ENCODE results near the gene AGRN.
"Not testable (repeated sequence)": the region's sequence is repeated elsewhere in the genome, so short reads cannot be mapped to it uniquely, and the experiment has no call there.

The AGRN gene

GRCh38 chr1:1021920-1022259 is 2.0 kb downstream of the AGRN start:
- DNase-seq, result no peak

- DNase-seq, result no peak
Measured at GRCh38 chr1:1022302-1023009, 2.5 kb downstream of the AGRN start.

- DNase-seq, result no peak
Measured at GRCh38 chr1:1023700-1024099, 3.8 kb downstream of the AGRN start.

GRCh38 chr1:1024149-1024770 is 4.3 kb downstream of the AGRN start:
- no peak for DNase-seq

- DNase-seq, result no peak
Measured at GRCh38 chr1:1024771-1025699, 5.1 kb downstream of the AGRN start.

GRCh38 chr1:1025730-1026129 is 5.8 kb downstream of the AGRN start:
- DNase-seq, result no peak

- DNase-seq, result no peak
Measured at GRCh38 chr1:1026599-1027413, 6.9 kb downstream of the AGRN start.

- DNase-seq, result no peak
Measured at GRCh38 chr1:1027791-1028190, 7.9 kb downstream of the AGRN start.

- not testable (repeated sequence) for DNase-seq
Measured at GRCh38 chr1:1030867-1031658, 11.1 kb downstream of the AGRN start.

GRCh38 chr1:1031659-1032235 is 11.8 kb downstream of the AGRN start:
- DNase-seq, result no peak

GRCh38 chr1:1032424-1032823 is 12.5 kb downstream of the AGRN start:
- DNase-seq, result no peak

GRCh38 chr1:1033009-1033587 is 13.2 kb downstream of the AGRN start:
- peak; percentile 90 for DNase-seq

GRCh38 chr1:1033731-1034438 is 14.0 kb downstream of the AGRN start:
- DNase-seq, result peak; percentile 23

- no peak for DNase-seq
Measured at GRCh38 chr1:1034439-1034781, 14.5 kb downstream of the AGRN start.

- DNase-seq, result no peak
Measured at GRCh38 chr1:1035291-1035943, 15.5 kb downstream of the AGRN start.

- no peak for DNase-seq
Measured at GRCh38 chr1:1037366-1038327, 17.7 kb downstream of the AGRN start.

GRCh38 chr1:1038694-1039093 is 18.8 kb downstream of the AGRN start:
- no peak for DNase-seq

- DNase-seq, result no peak
Measured at GRCh38 chr1:1039145-1039910, 19.4 kb downstream of the AGRN start.

Data from stimulated activated CD4-positive, alpha-beta T cell treated with anti-CD3 and anti-CD28 coated beads, Interleukin-4, amount 100 ng/mL, for 1 hour (primary cell).